K562 (cell line): ENCODE results near the gene ZNF790. TPM values are rescaled to one million over a fixed set of nuclear protein-coding genes. Genes with fewer than 3 reads are reported as not detected.
"Not testable (repeated sequence)": the region's sequence is repeated elsewhere in the genome, so short reads cannot be mapped to it uniquely, and the experiment has no call there.

Source experiments
- ATAC-seq: fragments of 200-7000 bp; cut with Tn5 transposase; 3 replicates; pipeline ENCODE4 v1.9.1; 2020; ENCODE audit warnings: moderate library complexity
- BruUV-seq: library from RNA; stranded (reverse); fragments of 400-500 nt; replicated peaks from 2 replicates; lab custom pipeline; 2021; lab: Mats Ljungman, UMichigan
- CTCF ChIA-PET: fragments of 300-600 bp; formaldehyde crosslinking; extraction: SDS; loops from one replicate; lab custom pipeline; 2021; ENCODE audit warnings: low intra/inter-chr PET ratio; lab: Yijun Ruan, JAX
- POLR2A ChIA-PET: fragments of 300-600, 350-650 bp; sonication (Branson Sonifier 250); formaldehyde crosslinking; extraction: SDS; loops from one replicate; lab custom pipeline; 2021; ENCODE audit warnings: antibody characterized with exemption, inconsistent platforms; lab: Yijun Ruan, JAX
- DNase-seq, 4 experiments: peaks; one replicate each; pipeline versions ENCODE4 v3.0.0 to v3.0.0-alpha.2; 2011 to 2018; ENCODE audit warnings: low spot score in 3 of 4, mixed read lengths in 3 of 4; ENCODE audit errors: extremely low read depth in 1 of 4
- FAIRE-seq: peaks from 2 replicates; lab custom pipeline; 2011; peaks lifted over from hg19 to GRCh38; lab: Jason Lieb, UNC
- H2AFZ ChIP-seq: 2 replicates; pipeline ENCODE4 v1.6.0; 2011; ENCODE audit warnings: low read depth, low read length, control low read depth, inconsistent platforms
- H3K27ac ChIP-seq: fragments of 200-600 bp; 3 replicates; pipeline ENCODE4 v1.8.0; 2011; ENCODE audit warnings: low read depth, mild to moderate bottlenecking, control low read depth, inconsistent platforms, low read length, moderate library complexity, mixed read lengths; ENCODE audit errors: extremely low read depth
- H3K27me3 ChIP-seq, 2 experiments: fragments of 300-600 bp in 1 of 2; 2 replicates in 1 of 2; 3 replicates in 1 of 2; pipeline versions ENCODE4 v1.6.0 to v1.8.0; 2011; ENCODE audit warnings: inconsistent platforms in 2 of 2, low read length in 2 of 2, mild to moderate bottlenecking in 1 of 2, mixed read lengths in 1 of 2, moderate library complexity in 1 of 2; ENCODE audit not compliant: control insufficient read depth in 2 of 2, insufficient read depth in 2 of 2
- H3K36me3 ChIP-seq: fragments of 300-600 bp; 3 replicates; pipeline ENCODE4 v1.8.0; 2011; ENCODE audit warnings: mild to moderate bottlenecking, low read length, inconsistent platforms; ENCODE audit not compliant: control insufficient read depth, insufficient read depth
- H3K4me1 ChIP-seq, 2 experiments: fragments of 200-600 bp in 1 of 2; replicated peaks in 1 of 2; 2 replicates in 1 of 2; 3 replicates in 1 of 2; pipeline versions ENCODE4 v1.5.1 to v1.8.0; 2011; ENCODE audit warnings: inconsistent platforms in 2 of 2, low read length in 2 of 2, mild to moderate bottlenecking in 1 of 2, mixed read lengths in 1 of 2, moderate library complexity in 1 of 2; ENCODE audit not compliant: control insufficient read depth in 2 of 2, insufficient read depth in 2 of 2
- H3K4me2 ChIP-seq: 2 replicates; pipeline ENCODE4 v1.6.1; 2011; ENCODE audit warnings: low read length, control low read depth, inconsistent platforms, mixed read lengths; ENCODE audit not compliant: insufficient read depth
- H3K4me3 ChIP-seq: fragments of 200-600 bp; sonication (generic), shearing (Covaris generic); 2 replicates; pipeline ENCODE4 v1.5.1; 2016; ENCODE audit warnings: control low read depth, inconsistent platforms
- H3K79me2 ChIP-seq: fragments of 200-600 bp; 3 replicates; pipeline ENCODE4 v1.8.0; 2011; ENCODE audit warnings: low read length, inconsistent platforms; ENCODE audit not compliant: control insufficient read depth, insufficient read depth
- H3K9ac ChIP-seq, 2 experiments: 2 replicates each; pipeline versions ENCODE4 v1.6.0 to v1.6.1; 2011; ENCODE audit warnings: low read depth in 2 of 2, low read length in 2 of 2, control low read depth in 1 of 2, inconsistent platforms in 1 of 2, mild to moderate bottlenecking in 1 of 2, mixed read lengths in 1 of 2; ENCODE audit not compliant: insufficient read depth in 1 of 2
- H3K9me1 ChIP-seq: one replicate; pipeline ENCODE4 v1.6.0; 2011; ENCODE audit warnings: inconsistent platforms, mild to moderate bottlenecking, low read length, moderate library complexity; ENCODE audit not compliant: control insufficient read depth, insufficient read depth
- H3K9me3 ChIP-seq: replicated peaks from 2 replicates; pipeline ENCODE4 v1.5.1; 2011; ENCODE audit warnings: low read depth, low read length, inconsistent platforms; ENCODE audit not compliant: control insufficient read depth, insufficient read depth
- H4K20me1 ChIP-seq: replicated peaks from 2 replicates; pipeline ENCODE4 v1.6.1; 2011; ENCODE audit warnings: low read length, inconsistent platforms, mixed read lengths; ENCODE audit not compliant: control insufficient read depth, insufficient read depth
- RAD21 ChIP-seq, 2 experiments: fragments of 250-450 bp in 1 of 2; fragments of 450-650 bp in 1 of 2; sonication (Bioruptor Pico) in 1 of 2; formaldehyde crosslinking in 1 of 2; IDR thresholded peaks in 1 of 2; conservative IDR thresholded peaks in 1 of 2; 2 replicates each; pipeline versions ENCODE4 v1.4.0 to v1.8.0; 2020 to 2022; ENCODE audit warnings: mild to moderate bottlenecking in 2 of 2, moderate library complexity in 1 of 2
- RFX1 ChIP-seq: fragments of 450-650 bp; IDR thresholded peaks from 2 replicates; pipeline ENCODE4 v1.6.1; 2016; ENCODE audit warnings: mild to moderate bottlenecking, moderate library complexity
- WGBS: fragments of 100-300 bp; shearing (Covaris generic); methylation state at CpG from one replicate; pipeline ENCODE4 v1.1.6; 2016; ENCODE audit warnings: low coverage, mixed read lengths; ENCODE audit not compliant: insufficient coverage; ENCODE audit errors: missing lambda C conversion rate; 5-methylcytosine and 5-hydroxymethylcytosine counted together
- in situ Hi-C: fragments of 300-500 bp; cut with MboI; formaldehyde crosslinking; loops from 4 replicates; pipeline ENCODE4 v1.15.0; 2018; ENCODE audit warnings: inconsistent platforms, mixed read lengths
- intact Hi-C: fragments of 100-400 bp; cut with micrococcal nuclease; formaldehyde crosslinking; loops from 2 replicates; pipeline ENCODE4 v1.14.2; 2022
- polyA plus RNA-seq, 8 experiments: library from polyadenylated mRNA; depleted of rRNA in 4 of 8; stranded (reverse) in 5 of 8; unstranded in 3 of 8; fragments of >200 nt; fragmentation: Nextera tagmentation in 2 of 8; fragmentation: Illumina TruSeq in 1 of 8; extraction: Ambion mirVana in 2 of 8; extraction: Trizol in 1 of 8; gene quantifications; 2 replicates each; pipeline versions ENCODE4 v1.2.1 to v1.2.3, GENCODE V29; 2011 to 2014; ENCODE audit warnings: inconsistent platforms in 1 of 8, missing spikeins in 1 of 8
- total RNA-seq, 7 experiments: library from RNA; depleted of rRNA in 6 of 7; stranded (reverse); fragments of >200 nt in 6 of 7; fragmentation: Illumina TruSeq in 2 of 7; extraction: Trizol in 2 of 7; gene quantifications; 2 replicates each; pipeline versions ENCODE4 v1.2.1 to v1.2.3, GENCODE V29; 2011 to 2021; ENCODE audit warnings: low replicate concordance in 1 of 7
- TF ChIP-seq, protein P1 (sequence below), 3 experiments: IDR thresholded peaks in 2 of 3; conservative IDR thresholded peaks in 1 of 3; 2 replicates each; pipeline ENCODE4 v1.5.1; 2011 to 2012; ENCODE audit warnings: low read length in 3 of 3, mild to moderate bottlenecking in 3 of 3, control low read depth in 2 of 3, improper control_type of control experiment in 1 of 3, inconsistent platforms in 1 of 3, low read depth in 1 of 3, mixed read lengths in 1 of 3, moderate library complexity in 1 of 3; ENCODE audit not compliant: insufficient read depth in 2 of 3

The ZNF790 gene
- total and polyA plus RNA-seq, 9 of the 15 experiments (the other 6 are each of a cell fraction or from before 2014, with no cell fraction given), result 0.33 to 1.7 (median 0.53) TPM

DNA sequence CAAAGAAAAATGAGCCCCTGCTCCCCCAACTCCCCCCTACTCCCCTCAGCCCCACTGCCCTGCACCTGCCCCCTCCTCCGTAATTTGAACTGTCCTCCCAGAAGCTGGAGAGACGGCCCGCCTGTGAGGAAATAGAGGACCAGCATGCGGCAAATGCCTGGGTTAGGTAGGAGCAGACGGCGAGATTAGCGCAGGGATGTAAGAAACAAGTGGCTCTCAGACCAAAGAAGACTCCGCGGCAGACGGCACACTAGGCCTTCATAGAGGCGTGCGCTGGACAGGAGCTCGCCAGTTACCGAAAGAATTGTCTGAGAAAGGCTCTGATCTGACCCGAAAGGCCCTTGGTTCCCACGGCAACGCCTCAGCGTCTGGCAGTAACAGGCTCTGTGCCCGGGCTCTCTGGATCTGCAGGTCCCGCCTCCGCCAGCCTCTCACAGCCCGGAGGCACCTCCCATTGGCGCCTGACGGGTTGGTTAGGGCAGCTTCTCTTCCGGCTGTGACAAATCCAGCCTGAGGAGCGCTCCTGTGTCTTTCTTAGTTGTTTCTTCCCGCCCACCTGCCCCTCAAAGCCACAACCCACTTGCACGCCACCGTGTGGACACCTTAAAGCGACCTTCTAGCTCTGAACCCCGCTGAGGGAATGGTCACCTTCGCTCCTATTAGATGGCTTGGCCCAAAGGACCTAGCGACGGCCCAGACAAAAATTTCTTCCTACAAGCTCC is 46.6 kb downstream of the ZNF790 start:
- H3K27me3 ChIP-seq, FAIRE-seq, CTCF ChIA-PET, H3K79me2 ChIP-seq, H2AFZ ChIP-seq, H3K9ac ChIP-seq, H3K27ac ChIP-seq, H3K4me3 ChIP-seq, H3K36me3 ChIP-seq, in situ Hi-C loops, POLR2A ChIA-PET, H3K4me2 ChIP-seq, intact Hi-C loops, H3K9me1 ChIP-seq, H4K20me1 ChIP-seq, H3K4me1 ChIP-seq, BruUV-seq, H3K9me3 ChIP-seq: not testable (repeated sequence)
- DNase-seq (peak in 1 of 4 experiments; percentile 24), ATAC-seq (peak; percentile 57)
- 14% methylated on average over 21 of the region's 34 CpGs for WGBS
- TF ChIP-seq RFX1, result peak; percentile 39; the same call in 1 of the 2 replicates
- peak in 1 of 2 experiments; percentile 31; a peak in 2 of 4 replicates for TF ChIP-seq RAD21 (CRISPR knock-in tag; conservative IDR thresholded peaks at IDR 0.05 in 1 of 2, IDR thresholded peaks at IDR 0.05 in 1 of 2)
- TF ChIP-seq, protein P1, sequence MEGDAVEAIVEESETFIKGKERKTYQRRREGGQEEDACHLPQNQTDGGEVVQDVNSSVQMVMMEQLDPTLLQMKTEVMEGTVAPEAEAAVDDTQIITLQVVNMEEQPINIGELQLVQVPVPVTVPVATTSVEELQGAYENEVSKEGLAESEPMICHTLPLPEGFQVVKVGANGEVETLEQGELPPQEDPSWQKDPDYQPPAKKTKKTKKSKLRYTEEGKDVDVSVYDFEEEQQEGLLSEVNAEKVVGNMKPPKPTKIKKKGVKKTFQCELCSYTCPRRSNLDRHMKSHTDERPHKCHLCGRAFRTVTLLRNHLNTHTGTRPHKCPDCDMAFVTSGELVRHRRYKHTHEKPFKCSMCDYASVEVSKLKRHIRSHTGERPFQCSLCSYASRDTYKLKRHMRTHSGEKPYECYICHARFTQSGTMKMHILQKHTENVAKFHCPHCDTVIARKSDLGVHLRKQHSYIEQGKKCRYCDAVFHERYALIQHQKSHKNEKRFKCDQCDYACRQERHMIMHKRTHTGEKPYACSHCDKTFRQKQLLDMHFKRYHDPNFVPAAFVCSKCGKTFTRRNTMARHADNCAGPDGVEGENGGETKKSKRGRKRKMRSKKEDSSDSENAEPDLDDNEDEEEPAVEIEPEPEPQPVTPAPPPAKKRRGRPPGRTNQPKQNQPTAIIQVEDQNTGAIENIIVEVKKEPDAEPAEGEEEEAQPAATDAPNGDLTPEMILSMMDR (IDR thresholded peaks at IDR 0.05 in 2 of 3, conservative IDR thresholded peaks at IDR 0.05 in 1 of 3; ENCODE audit: insufficient read depth in 2 of 3, low read depth in 1 of 3, low read length in 3 of 3), result peak in 1 of 3 experiments; percentile 17; a peak in 1 of 6 replicates
